Breast epithelium (tissue), 4 donors: ENCODE data around the gene MR1. TPM values are rescaled to one million over a fixed set of nuclear protein-coding genes. Genes with fewer than 3 reads are reported as not detected.

ENCODE experiments used
- DNase-seq, 2 donors: peaks; one replicate each; pipeline ENCODE4 v3.0.0-alpha.2; 2019; ENCODE audit warnings: low spot score in 2 of 2
- H3K27ac ChIP-seq, 2 donors: fragments of 200-600 bp; sonication (generic) in 1 of 2; one replicate each; pipeline ENCODE4 v1.5.1; 2016 to 2019; ENCODE audit warnings: mild to moderate bottlenecking in 1 of 2
- H3K27me3 ChIP-seq, 2 donors: fragments of 200-600 bp; sonication (generic) in 1 of 2; one replicate each; pipeline versions ENCODE4 v1.5.1 to v1.6.0; 2017 to 2019; ENCODE audit warnings: control low read depth in 1 of 2, mild to moderate bottlenecking in 1 of 2
- H3K36me3 ChIP-seq: fragments of 200-600 bp; one replicate; pipeline ENCODE4 v1.5.1; 2019
- H3K4me1 ChIP-seq, 2 donors: fragments of 200-600 bp; sonication (generic); one replicate each; pipeline ENCODE4 v1.5.1; 2016 to 2019; ENCODE audit warnings: control low read depth in 1 of 2
- H3K4me3 ChIP-seq, 3 donors: fragments of 200-600 bp; sonication (generic); 1 replicate in 2 of 3; 2 replicates in 1 of 3; pipeline ENCODE4 v1.5.1; 2016 to 2019; ENCODE audit warnings: mild to moderate bottlenecking in 3 of 3, moderate library complexity in 2 of 3
- H3K9me3 ChIP-seq, 2 donors: fragments of 200-600 bp; sonication (generic) in 1 of 2; one replicate each; pipeline ENCODE4 v1.5.1; 2016 to 2019; ENCODE audit warnings: control low read depth in 1 of 2
- POLR2A ChIP-seq: fragments of 450-650 bp; IDR thresholded peaks from one replicate; pipeline ENCODE4 v1.6.1; 2016; ENCODE audit warnings: antibody characterized with exemption, mild to moderate bottlenecking, moderate library complexity
- POLR2AphosphoS5 ChIP-seq, 3 donors: sonication (generic); formaldehyde crosslinking; IDR thresholded peaks; one replicate each; pipeline ENCODE4 v1.6.1; 2017; ENCODE audit warnings: antibody characterized with exemption in 3 of 3
- intact Hi-C: fragments of 100-400 bp; cut with DNase I; formaldehyde crosslinking; loops from one replicate; pipeline ENCODE4 v1.15.1; 2023; ENCODE audit warnings: low total_unique reads
- total RNA-seq, 3 donors: library from RNA; depleted of rRNA; stranded (reverse); fragments of >200 nt; gene quantifications; one replicate each; pipeline ENCODE4 v1.1.0, GENCODE V29; 2016
- TF ChIP-seq, protein P1 (sequence below), 3 donors: fragments of 450-650 bp; IDR thresholded peaks; one replicate each; pipeline ENCODE4 v1.5.1; 2016 to 2017; ENCODE audit warnings: antibody characterized with exemption in 3 of 3, mild to moderate bottlenecking in 3 of 3, moderate library complexity in 3 of 3

The MR1 gene
- total RNA-seq, 3 donors from 2014 or later = 12.8 to 23.4 (median 15.2) TPM

DNA sequence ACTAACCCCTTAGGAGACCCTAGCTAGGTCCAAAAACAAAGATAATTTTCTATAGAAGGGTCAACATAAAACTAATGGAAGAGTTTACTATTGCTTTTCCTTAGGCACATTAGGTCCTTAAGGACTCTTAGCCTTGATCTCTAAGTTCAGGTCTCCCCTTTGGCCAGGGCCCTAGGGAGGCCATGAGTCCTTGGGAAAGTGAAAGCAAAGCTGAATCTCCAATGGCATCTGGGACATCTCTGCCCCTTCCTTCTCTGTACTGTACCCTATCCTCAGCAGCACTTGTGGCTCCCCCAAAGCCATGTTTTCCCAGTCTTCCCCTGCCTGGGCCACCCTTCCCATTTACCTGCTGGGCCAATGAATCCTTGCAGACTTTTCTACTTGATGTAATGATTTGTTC lies 69.1 kb downstream of the MR1 start:
- TF ChIP-seq POLR2AphosphoS5 (IDR thresholded peaks at IDR 0.05) (no peak), POLR2A (no peak)
- TF ChIP-seq, protein P1, sequence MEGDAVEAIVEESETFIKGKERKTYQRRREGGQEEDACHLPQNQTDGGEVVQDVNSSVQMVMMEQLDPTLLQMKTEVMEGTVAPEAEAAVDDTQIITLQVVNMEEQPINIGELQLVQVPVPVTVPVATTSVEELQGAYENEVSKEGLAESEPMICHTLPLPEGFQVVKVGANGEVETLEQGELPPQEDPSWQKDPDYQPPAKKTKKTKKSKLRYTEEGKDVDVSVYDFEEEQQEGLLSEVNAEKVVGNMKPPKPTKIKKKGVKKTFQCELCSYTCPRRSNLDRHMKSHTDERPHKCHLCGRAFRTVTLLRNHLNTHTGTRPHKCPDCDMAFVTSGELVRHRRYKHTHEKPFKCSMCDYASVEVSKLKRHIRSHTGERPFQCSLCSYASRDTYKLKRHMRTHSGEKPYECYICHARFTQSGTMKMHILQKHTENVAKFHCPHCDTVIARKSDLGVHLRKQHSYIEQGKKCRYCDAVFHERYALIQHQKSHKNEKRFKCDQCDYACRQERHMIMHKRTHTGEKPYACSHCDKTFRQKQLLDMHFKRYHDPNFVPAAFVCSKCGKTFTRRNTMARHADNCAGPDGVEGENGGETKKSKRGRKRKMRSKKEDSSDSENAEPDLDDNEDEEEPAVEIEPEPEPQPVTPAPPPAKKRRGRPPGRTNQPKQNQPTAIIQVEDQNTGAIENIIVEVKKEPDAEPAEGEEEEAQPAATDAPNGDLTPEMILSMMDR (IDR thresholded peaks at IDR 0.05) = no peak
- no peak for DNase-seq
- Histone ChIP-seq H3K27me3 (no peaks in the 10 kb centered on the region), H3K4me1 (peaks cover 6 to 22% of the 10 kb centered on the region in 2 donors), H3K27ac (peak overlapping the region; percentile 29 to 38), H3K9me3 (no peaks in the 10 kb centered on the region), H3K36me3 (no peaks in the 10 kb centered on the region), H3K4me3 (no peak overlapping the region)
- intact Hi-C loops = no loop called here

DNA sequence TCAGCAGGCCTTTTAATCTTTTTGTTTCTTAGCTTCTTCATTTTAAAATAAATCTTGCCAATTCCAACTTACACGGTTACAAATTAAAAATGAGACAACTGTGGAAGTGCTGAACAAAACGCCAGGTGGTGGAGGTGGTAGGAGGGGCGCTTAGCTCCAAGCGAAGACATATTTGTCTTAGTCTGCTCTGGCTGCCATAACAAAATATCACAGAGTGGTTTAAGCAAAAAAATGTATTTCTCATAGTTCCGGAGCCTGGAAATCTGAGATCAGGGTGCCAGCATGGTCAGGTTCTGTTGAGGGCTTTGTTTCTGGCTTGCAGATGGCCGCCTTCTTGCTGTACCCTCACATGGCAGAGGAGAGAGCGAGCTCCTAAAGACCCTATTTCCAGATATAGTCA lies 69.6 kb downstream of the MR1 start:
- TF ChIP-seq, protein P1 (IDR thresholded peaks at IDR 0.05) = no peak
- H3K27ac ChIP-seq = peak overlapping the region; percentile 5 to 38
- H3K27me3 ChIP-seq = no peaks in the 10 kb centered on the region
- H3K4me1 ChIP-seq = peaks cover 6 to 22% of the 10 kb centered on the region in 2 donors
- H3K36me3 ChIP-seq = no peaks in the 10 kb centered on the region
- no peak overlapping the region for H3K4me3 ChIP-seq
- H3K9me3 ChIP-seq = no peaks in the 10 kb centered on the region
- DNase-seq = no peak
- intact Hi-C loops = no loop called here

DNA sequence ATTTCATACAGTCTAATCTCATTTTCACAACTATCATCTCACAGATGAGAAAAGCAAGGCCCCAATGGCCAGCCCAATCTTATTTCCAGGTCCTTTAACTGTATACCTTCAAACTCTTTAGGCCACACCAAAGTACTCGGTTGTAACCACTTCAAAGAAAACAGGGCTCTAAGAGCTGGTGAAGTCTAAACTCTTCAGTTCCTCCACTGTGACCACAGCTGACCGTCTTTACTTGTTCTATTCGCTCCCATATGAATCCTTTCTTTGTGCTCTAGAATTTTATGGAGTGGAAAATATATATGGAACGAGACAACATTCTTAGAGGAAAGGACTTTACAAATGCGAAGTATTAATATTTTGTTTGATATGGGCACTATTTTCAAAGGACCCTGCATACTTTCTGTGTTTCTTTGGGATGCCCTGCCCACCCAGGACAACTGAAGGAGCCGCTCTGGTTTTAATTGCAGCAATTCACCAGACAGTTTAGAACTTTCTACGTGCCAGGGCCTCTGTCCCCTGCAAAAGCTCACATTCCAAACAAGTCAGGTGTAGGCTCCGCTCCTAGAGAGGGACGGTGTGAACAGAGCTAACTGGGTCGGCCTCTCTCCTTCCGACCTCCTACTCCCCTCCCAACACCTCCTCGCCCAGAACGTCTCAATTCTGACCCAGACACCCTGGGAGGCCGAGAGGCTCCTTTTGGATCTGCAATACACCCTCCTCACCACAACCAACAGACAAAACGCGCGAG lies 70.4 kb downstream of the MR1 start:
- peaks cover 2 to 22% of the 10 kb centered on the region in 2 donors for H3K4me1 ChIP-seq
- peak in 1 of 2 donors; percentile 52 for DNase-seq
- intact Hi-C loops = no loop called here
- H3K27ac ChIP-seq = peak overlapping the region; percentile 96
- TF ChIP-seq POLR2A (no peak), POLR2AphosphoS5 (IDR thresholded peaks at IDR 0.05) (no peak)
- TF ChIP-seq, protein P1 (IDR thresholded peaks at IDR 0.05) = peak in 1 of 3 donors; percentile 33
- H3K9me3 ChIP-seq = no peaks in the 10 kb centered on the region
- peak overlapping the region; percentile 60 to 94 (median 77) for H3K4me3 ChIP-seq
- no peaks in the 10 kb centered on the region for H3K27me3 ChIP-seq
- H3K36me3 ChIP-seq = no peaks in the 10 kb centered on the region

DNA sequence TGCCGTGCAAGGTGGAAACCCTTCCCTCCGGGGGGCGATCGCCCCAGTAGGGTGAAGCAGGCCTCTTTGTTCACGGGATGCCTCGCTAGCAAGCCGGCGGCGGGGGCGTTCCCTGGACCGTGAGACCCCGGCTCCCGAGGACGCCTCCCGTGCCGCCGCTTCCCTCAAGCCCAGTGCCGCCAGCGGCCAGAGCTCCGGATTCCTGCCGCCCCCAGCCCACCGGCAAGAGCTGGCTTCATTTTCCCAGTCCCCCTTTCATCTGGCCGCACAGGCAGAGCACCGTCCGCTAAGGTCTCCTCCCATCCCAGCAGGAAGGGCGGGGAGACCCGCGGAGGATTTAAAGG lies 71.0 kb downstream of the MR1 start:
- H3K27ac ChIP-seq = peak overlapping the region; percentile 96
- H3K9me3 ChIP-seq = no peaks in the 10 kb centered on the region
- peak in 1 of 3 donors; percentile 64 for TF ChIP-seq POLR2AphosphoS5 (IDR thresholded peaks at IDR 0.05)
- TF ChIP-seq, protein P1 (IDR thresholded peaks at IDR 0.05) = peak in 1 of 3 donors; percentile 57
- TF ChIP-seq POLR2A = no peak
- intact Hi-C loops = no loop called here
- peak overlapping the region; percentile 60 to 94 (median 77) for H3K4me3 ChIP-seq
- no peak for DNase-seq
- peaks cover 0 to 22% of the 10 kb centered on the region in 2 donors for H3K4me1 ChIP-seq
- H3K36me3 ChIP-seq = no peaks in the 10 kb centered on the region
- H3K27me3 ChIP-seq = no peaks in the 10 kb centered on the region

DNA sequence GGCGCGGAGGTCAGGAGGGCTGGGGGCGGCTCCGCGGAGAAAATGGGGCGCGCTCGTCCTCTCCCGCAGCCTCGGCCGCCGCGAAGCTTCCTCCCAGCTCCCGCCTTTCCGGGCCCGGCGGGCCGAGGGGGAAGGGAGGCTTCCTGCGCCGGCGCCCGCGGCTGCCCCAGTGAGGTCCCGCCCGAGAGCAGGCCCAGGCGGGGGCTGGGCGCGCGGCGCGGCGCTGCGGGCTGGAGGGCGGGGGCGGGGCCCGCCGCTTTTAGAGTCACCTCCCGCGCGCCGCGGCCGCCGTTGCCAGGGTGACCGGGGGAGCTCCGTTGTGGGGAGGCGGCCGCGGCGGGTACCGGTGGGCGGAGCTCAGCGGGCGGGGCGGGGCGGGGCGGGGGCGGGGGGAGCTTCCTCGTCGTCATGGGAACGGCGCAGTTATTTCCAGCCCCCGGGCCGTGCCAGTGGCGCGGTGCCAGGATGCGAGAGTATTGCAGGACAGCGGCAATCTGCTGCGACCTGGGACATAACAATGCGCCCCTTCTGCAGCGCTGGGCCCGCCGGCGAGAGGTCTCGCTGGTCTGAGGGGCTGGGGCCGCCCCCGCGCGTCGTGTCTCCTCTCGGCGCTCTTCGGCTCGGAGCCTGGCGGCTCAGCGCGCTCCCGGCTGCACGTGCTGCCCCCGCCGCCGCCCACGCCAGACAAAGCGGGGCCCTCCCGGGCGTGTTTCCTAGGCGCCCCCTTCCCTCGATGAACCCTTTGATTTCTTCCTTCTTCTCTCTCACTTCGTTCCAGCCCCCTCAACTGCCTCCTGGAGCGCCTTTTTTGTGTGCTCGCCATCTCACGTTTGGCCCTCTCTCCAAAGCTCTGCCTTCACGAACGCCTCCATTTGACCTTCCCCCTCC lies 71.6 kb downstream of the MR1 start:
- Histone ChIP-seq H3K27me3 (no peaks in the 10 kb centered on the region), H3K27ac (peak overlapping the region; percentile 96), H3K4me3 (peak overlapping the region; percentile 60 to 94 (median 77)), H3K4me1 (peaks cover 0 to 22% of the 10 kb centered on the region in 2 donors), H3K36me3 (no peaks in the 10 kb centered on the region), H3K9me3 (no peaks in the 10 kb centered on the region)
- intact Hi-C loops = no loop called here
- TF ChIP-seq POLR2A = no peak
- TF ChIP-seq POLR2AphosphoS5 (IDR thresholded peaks at IDR 0.05) = peak in 2 of 3 donors; percentile 34 to 67
- TF ChIP-seq, protein P1 (IDR thresholded peaks at IDR 0.05) = no peak
- DNase-seq = peak; percentile 91 to 94
